RWPE2 (cell line): Measurements from ENCODE around the gene SEL1L.
"Not testable (repeated sequence)": the region's sequence is repeated elsewhere in the genome, so short reads cannot be mapped to it uniquely, and the experiment has no call there.

Experiments used
- ATAC-seq: fragments of 200-7000 bp; cut with Tn5 transposase; 3 replicates; pipeline ENCODE4 v1.9.1; 2021; ENCODE audit warnings: low read depth
- DNase-seq: peaks from one replicate; pipeline ENCODE4 v3.0.0-alpha.2; 2020; ENCODE audit warnings: low spot score
- H3K27ac ChIP-seq: fragments of 450-650 bp; 2 replicates; pipeline ENCODE4 v1.5.1; 2017; ENCODE audit warnings: mild to moderate bottlenecking; ENCODE audit not compliant: poor library complexity, severe bottlenecking
- H3K27me3 ChIP-seq: fragments of 250-450 bp; sonication (Bioruptor Pico); 2 replicates; pipeline ENCODE4 v1.5.1; 2021; ENCODE audit warnings: mild to moderate bottlenecking, moderate library complexity; ENCODE audit not compliant: insufficient read depth, poor library complexity, severe bottlenecking
- H3K36me3 ChIP-seq: fragments of 250-450 bp; sonication (Bioruptor Pico); 2 replicates; pipeline ENCODE4 v1.5.1; 2020; ENCODE audit warnings: low read depth, mild to moderate bottlenecking, moderate library complexity
- H3K4me1 ChIP-seq: fragments of 250-450 bp; sonication (Bioruptor Pico); 2 replicates; pipeline ENCODE4 v1.5.1; 2021; ENCODE audit warnings: mild to moderate bottlenecking, moderate library complexity; ENCODE audit not compliant: insufficient read depth, poor library complexity, severe bottlenecking
- H3K4me3 ChIP-seq: fragments of 250-450 bp; sonication (Bioruptor Pico); 2 replicates; pipeline ENCODE4 v1.5.1; 2021; ENCODE audit warnings: mild to moderate bottlenecking, moderate library complexity; ENCODE audit not compliant: severe bottlenecking
- H3K9me3 ChIP-seq: fragments of 250-450 bp; sonication (Bioruptor Pico); 2 replicates; pipeline ENCODE4 v1.5.1; 2021; ENCODE audit warnings: mild to moderate bottlenecking, moderate library complexity; ENCODE audit not compliant: severe bottlenecking
- CTCF ChIP-seq: fragments of 450-650 bp; IDR thresholded peaks from one replicate; pipeline ENCODE4 v1.5.1; 2017; ENCODE audit warnings: mild to moderate bottlenecking, moderate library complexity; ENCODE audit not compliant: poor library complexity, severe bottlenecking

Gene SEL1L

GRCh38 chr14:81519200-81520011, 14.2 kb downstream of the SEL1L start:
- H3K4me3 ChIP-seq: no peak overlapping the region
- no peak for DNase-seq
- H3K4me1 ChIP-seq: no peaks in the 10 kb centered on the region
- no peak overlapping the region for H3K27ac ChIP-seq
- peaks cover 89% of the 10 kb centered on the region for H3K36me3 ChIP-seq
- H3K9me3 ChIP-seq: no peaks in the 10 kb centered on the region
- no peak for TF ChIP-seq CTCF
- no peak for ATAC-seq
- no peaks in the 10 kb centered on the region for H3K27me3 ChIP-seq

DNA sequence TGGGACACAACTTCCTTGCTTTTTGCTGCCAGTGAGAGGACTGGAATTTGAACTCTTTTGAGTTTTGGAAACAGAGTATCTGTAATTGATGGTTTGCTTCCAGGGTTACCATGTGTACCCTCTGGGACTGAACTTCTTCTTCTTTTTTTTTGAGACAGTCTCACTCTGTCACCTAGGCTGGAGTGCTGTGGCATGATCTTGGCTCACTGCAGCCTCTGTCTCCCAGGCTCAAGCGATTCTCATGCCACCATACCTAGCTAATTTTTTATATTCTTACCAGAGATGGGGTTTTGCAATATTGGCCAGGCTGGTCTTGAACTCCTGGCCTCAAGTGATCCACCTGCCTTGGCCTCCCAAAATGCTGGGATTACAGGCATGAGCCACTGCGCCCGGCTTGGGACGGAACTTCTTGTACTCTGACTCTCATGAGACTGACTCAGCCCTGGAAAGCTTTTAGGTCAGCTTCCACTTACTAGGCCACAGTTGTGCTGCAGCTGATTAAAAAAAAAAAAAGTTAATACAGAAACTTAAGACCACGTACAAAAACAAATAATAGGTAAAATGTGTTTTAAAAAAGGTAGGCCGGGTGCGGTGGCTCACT, 15.8 kb downstream of the SEL1L start:
- H3K27ac ChIP-seq: no peak overlapping the region
- H3K36me3 ChIP-seq: peaks cover 83% of the 10 kb centered on the region

DNA sequence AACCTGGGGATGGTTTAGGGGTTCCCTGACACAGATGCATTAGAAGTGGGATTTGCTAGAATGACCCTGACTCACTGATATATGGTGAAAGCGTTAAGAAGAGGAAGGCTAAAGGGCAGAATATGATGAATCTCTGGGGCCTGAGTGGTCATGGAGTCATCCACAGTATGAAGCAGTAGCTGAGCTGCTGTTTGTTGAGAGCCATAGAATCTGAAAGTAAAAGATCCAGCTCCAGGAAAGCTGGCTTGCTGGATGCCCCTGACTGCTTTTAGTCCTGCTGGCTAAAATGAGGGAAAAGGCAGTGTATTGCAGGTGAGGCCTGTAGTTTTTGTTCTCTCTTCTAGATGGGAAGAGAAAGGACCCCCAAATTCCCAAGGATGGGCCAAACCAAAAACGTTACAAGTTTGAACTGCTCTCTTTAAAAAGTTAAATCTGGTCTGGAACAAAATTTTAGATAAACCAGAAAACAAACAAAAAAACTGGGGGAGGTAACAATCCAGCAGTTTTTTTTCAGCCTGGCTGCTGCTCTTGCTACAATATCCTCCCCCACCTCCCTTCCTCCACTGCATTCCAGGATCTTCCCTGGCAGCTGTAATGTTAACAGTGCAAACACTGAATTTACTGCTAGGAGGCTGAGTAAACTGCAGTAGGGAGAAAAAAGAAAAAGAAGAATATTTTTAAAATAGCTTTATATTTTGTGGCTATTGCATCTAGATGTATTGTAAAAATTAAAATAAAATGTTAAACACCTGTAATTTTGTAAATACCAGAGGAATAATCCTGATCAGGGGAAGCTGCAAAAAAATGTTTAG, 16.5 kb downstream of the SEL1L start:
- H3K9me3 ChIP-seq: no peaks in the 10 kb centered on the region
- H3K27ac ChIP-seq: no peak overlapping the region
- ATAC-seq (no peak; the same call in 2 of the 3 replicates), DNase-seq (no peak)
- no peak for TF ChIP-seq CTCF
- H3K36me3 ChIP-seq: peaks cover 83% of the 10 kb centered on the region
- no peaks in the 10 kb centered on the region for H3K4me1 ChIP-seq
- no peaks in the 10 kb centered on the region for H3K27me3 ChIP-seq
- no peak overlapping the region for H3K4me3 ChIP-seq

More for the DNA sequence above, 15.8 kb downstream of the SEL1L start:
- Histone ChIP-seq H3K4me3 (no peak overlapping the region), H3K27me3 (no peaks in the 10 kb centered on the region), H3K4me1 (no peaks in the 10 kb centered on the region), H3K9me3 (no peaks in the 10 kb centered on the region)
- no peak for ATAC-seq
- DNase-seq: no peak
- no peak for TF ChIP-seq CTCF

DNA sequence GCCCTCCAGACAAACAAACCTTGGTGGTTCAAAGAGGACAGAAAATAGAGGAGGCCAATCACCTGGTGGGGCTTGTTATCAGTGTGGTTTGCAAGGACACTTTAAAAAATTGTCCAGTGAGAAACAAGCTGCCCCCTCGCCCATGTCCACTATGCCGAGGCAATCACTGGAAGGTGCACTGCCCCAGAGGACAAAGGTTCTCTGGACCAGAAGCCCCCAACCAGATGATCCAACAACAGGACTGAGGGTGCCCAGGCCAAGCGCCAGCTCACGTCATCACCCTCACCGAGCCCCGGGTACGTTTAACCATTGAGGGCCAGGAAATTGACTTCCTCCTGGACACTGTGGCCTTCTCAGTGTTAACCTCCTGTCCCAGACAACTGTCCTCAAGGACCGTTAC, 17.7 kb downstream of the SEL1L start:
- not testable (repeated sequence) for H3K27me3 ChIP-seq, H3K9me3 ChIP-seq, H3K4me3 ChIP-seq, H3K27ac ChIP-seq, ATAC-seq, H3K4me1 ChIP-seq, DNase-seq
- H3K36me3 ChIP-seq: peaks cover 81% of the 10 kb centered on the region

DNA sequence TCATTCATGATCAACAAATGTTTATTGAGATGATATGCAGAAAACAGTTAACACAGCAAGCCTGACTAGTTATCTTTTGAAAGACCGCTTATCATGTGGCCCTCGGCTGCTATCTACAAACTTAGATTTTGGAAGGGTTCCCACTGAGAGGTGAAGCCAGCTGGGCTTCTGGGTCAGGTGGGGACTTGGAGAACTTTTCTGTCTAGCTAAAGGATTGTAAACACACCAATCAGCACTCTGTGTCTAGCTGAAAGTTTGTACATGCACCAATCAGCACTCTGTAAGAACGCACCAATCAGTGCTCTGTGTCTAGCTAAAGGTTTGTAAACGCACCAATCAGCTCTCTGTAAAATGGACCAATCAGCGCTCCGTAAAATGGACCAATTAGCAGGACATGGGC, 20.8 kb downstream of the SEL1L start:
- H3K4me3 ChIP-seq, DNase-seq, H3K9me3 ChIP-seq, ATAC-seq, H3K4me1 ChIP-seq, H3K27ac ChIP-seq, H3K27me3 ChIP-seq: not testable (repeated sequence)
- peaks cover 71% of the 10 kb centered on the region for H3K36me3 ChIP-seq
